Activated CD4-positive, alpha-beta T cell treated with anti-CD3 and anti-CD28 coated beads for 48 hours (primary cell): ENCODE data around the gene NTSR1.
A peak's percentile ranks its signal among the peaks of the same experiment; 100 is the strongest.

Source experiments
- DNase-seq: peaks from one replicate; pipeline ENCODE4 v3.0.0-alpha.2; 2020

The NTSR1 gene

DNA sequence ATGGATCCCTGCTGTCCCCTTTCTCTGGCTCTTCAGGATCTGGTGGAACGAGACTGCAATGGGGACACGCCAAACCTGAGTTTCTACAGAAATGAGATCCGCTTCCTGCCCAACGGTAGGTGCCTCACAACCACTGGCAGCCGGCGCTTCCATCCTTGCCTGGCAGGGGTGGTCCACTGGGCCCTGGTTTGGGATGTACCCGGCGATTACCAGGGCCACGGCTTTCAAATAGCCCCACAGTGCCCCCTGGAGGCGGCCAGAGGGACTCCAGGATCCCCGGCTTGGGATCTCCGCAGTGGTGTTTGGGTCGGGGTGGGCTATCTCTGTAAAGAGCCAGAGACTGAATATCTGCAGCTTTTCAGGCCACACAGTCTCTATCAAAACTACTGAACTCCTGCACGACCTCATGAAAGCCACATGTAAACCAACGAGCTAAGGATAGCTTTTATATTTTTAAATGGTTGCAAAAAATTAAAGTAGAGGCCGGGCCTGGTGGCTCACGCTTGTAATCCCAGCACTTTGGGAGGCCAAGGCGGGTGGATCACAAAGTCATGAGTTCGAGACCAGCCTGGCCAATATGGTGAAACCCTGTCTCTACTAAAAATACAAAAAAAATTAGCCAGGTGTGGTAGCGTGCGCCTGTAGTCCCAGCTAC, 99.7 kb downstream of the NTSR1 start:
- DNase-seq, result peak; percentile 81

DNA sequence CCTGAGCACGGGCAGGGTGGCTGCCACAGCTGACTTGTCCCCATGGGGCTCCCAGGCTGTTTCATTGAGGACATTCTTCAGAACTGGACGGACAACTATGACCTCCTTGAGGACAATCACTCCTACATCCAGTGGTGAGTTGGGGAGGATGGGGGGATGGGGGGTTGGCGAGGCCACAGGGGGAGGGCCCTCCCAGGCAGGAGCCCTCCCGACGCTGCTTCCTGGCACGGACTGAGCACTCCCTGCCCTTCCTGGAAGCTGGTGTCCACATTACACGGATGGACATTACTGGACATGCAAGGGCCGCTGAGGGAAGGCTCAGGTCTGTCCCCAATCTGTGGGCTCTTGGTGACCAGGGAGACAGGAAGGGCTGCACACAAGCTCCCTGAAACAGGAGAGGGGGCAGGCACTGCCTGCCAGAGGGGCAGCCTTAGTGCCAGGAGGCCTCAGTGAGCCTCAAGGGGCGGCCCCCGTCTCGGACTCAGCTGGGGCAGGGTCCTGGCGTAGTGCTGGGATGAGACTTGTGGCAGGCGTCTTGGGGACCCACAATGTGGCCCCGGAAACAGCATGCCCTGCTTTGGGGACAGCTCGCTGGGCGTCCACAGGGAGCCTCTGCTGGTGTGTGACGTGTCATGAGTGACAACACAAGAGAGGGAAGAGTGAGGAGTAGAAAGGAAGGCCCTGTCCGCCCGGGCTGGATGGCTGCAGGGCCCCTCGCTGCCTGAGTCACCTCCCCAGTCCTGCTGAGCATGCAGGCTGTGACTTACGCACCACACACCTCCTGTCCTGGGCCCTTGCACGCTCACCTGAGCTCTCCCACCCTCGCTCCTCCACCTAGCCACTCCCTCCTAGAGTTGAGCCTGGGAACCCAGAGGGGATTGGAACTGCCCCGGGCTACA, 101.1 kb downstream of the NTSR1 start:
- no peak for DNase-seq

DNA sequence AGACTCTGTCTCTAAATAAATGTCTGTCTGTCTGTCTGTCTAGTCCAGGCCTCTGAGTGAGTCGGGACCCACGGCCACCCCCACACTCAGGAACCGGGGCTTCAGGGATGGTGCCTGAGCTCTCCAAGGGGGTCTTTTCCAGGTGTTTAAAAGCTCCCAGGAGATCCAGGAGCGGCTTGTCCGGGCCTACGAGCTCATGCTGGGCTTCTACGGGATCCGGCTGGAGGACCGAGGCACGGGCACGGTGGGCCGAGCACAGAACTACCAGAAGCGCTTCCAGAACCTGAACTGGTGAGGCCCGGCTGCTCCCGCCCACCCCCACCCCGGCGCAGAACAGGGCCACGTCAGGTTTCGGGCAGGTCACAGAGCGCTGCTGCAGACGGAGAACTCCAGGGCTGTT, 102.7 kb downstream of the NTSR1 start:
- DNase-seq, result no peak

DNA sequence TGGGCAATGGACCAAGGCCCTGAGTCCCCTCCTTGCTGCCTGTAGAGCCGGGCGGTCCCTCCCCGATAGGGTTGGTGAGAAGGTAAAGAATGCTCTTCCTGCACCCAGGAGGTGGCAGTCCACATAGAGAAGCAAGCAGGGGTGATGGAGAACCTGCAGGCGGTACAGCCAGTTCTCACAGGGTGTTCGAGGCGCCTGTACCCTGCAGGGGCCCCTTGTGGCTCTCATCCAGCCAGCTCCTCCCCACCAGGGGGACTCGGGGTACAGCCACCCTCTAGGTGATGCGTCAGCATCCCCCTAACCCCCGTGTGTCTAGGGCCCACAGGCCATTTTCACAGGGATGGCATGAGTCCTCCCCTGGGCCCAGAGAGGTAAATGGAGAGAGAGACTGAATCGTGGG, 103.1 kb downstream of the NTSR1 start:
- DNase-seq, result no peak
